ENCODE results near the gene MMP23B. TPM values are rescaled to one million over a fixed set of nuclear protein-coding genes. Genes with fewer than 3 reads are reported as not detected.
A peak's percentile ranks its signal among the peaks of the same experiment; 100 is the strongest.

Gene MMP23B
- total and polyA plus RNA-seq, 10 of the 15 experiments (the other 5 are each of a cell fraction or from before 2014, with no cell fraction given): 0.25 to 0.76 (median 0.34) TPM; not detected in 4

DNA sequence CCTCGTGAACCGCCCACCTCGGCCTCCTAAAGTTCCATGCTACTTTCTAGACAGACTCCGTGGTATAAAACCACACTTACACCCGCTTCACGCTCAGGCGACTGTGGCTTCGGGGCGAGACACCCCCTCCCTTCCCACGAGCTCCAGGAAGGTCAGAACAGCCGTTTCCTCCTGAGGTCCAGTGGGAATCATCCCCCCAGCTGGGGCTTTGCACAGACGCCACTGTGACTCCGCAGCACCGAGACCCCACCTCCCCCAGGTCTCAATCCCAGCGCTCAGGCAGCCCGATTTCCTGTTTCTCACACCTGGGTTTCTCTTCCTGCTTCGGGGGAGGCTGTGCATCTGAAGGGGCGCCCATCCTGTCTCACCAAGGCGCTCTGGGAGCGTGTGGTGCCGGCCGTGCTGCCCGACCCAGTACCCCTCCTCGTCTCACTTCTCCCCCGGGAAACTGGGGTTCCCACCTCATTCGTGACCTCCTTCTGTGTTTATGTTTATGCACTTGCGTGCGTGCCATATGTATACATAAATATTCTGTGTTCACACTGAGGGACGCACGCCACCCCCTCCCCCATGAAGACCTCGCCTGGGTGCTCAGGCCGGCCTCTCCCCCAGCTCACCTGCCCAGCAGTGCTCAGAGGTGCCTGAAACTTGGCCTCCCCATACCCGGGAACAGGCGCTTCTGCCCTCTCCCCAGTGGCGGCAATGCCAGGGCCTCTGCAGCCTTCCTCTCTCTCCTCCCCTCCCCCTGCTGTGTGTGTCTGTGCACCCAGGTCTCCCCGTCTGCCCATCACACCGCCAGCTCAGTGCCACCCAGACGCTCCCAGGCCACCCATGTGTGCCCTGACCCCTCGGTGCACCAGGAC lies 46.0 kb downstream of the MMP23B start (continued):
- TF ChIP-seq, protein P1, sequence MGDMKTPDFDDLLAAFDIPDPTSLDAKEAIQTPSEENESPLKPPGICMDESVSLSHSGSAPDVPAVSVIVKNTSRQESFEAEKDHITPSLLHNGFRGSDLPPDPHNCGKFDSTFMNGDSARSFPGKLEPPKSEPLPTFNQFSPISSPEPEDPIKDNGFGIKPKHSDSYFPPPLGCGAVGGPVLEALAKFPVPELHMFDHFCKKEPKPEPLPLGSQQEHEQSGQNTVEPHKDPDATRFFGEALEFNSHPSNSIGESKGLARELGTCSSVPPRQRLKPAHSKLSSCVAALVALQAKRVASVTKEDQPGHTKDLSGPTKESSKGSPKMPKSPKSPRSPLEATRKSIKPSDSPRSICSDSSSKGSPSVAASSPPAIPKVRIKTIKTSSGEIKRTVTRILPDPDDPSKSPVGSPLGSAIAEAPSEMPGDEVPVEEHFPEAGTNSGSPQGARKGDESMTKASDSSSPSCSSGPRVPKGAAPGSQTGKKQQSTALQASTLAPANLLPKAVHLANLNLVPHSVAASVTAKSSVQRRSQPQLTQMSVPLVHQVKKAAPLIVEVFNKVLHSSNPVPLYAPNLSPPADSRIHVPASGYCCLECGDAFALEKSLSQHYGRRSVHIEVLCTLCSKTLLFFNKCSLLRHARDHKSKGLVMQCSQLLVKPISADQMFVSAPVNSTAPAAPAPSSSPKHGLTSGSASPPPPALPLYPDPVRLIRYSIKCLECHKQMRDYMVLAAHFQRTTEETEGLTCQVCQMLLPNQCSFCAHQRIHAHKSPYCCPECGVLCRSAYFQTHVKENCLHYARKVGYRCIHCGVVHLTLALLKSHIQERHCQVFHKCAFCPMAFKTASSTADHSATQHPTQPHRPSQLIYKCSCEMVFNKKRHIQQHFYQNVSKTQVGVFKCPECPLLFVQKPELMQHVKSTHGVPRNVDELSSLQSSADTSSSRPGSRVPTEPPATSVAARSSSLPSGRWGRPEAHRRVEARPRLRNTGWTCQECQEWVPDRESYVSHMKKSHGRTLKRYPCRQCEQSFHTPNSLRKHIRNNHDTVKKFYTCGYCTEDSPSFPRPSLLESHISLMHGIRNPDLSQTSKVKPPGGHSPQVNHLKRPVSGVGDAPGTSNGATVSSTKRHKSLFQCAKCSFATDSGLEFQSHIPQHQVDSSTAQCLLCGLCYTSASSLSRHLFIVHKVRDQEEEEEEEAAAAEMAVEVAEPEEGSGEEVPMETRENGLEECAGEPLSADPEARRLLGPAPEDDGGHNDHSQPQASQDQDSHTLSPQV (IDR thresholded peaks at IDR 0.05): no peak
- TF ChIP-seq EZH2 (IDR thresholded peaks at IDR 0.05; ENCODE audit: borderline replicate concordance, control insufficient read depth, low read depth, low read length): no peak
- TF ChIP-seq ZZZ3 (IDR thresholded peaks at IDR 0.05; ENCODE audit: control insufficient read depth, insufficient read length, low read depth): no peak
- no peak for TF ChIP-seq BCLAF1 (IDR thresholded peaks at IDR 0.05)
- 0 out of 2 replicates have a peak, but pooled peaks have one; percentile 59 for TF ChIP-seq ASH2L (IDR thresholded peaks at IDR 0.05; ENCODE audit: borderline replicate concordance, low read depth)
- TF ChIP-seq RAD51 (IDR thresholded peaks at IDR 0.05): no peak
- TF ChIP-seq RFX5 (IDR thresholded peaks at IDR 0.05; ENCODE audit: low read depth, low read length): no peak
- no peak for TF ChIP-seq E2F8 (IDR thresholded peaks at IDR 0.05; ENCODE audit: low read depth, partially characterized antibody)
- no peak for TF ChIP-seq FOS (IDR thresholded peaks at IDR 0.05; ENCODE audit: borderline replicate concordance, extremely low read depth, insufficient read length)
- TF ChIP-seq ZSCAN29 (IDR thresholded peaks at IDR 0.05): no peak
- peak; percentile 93 for TF ChIP-seq EED (IDR thresholded peaks at IDR 0.05; ENCODE audit: low read depth)
- no peak for TF ChIP-seq STAT3 (IDR thresholded peaks at IDR 0.05; ENCODE audit: low read depth, low read length)
- peak; percentile 70 for TF ChIP-seq KLF5 (IDR thresholded peaks at IDR 0.05; ENCODE audit: partially characterized antibody)
- TF ChIP-seq CHD4 (IDR thresholded peaks at IDR 0.05): no peak
- TF ChIP-seq, protein P2, sequence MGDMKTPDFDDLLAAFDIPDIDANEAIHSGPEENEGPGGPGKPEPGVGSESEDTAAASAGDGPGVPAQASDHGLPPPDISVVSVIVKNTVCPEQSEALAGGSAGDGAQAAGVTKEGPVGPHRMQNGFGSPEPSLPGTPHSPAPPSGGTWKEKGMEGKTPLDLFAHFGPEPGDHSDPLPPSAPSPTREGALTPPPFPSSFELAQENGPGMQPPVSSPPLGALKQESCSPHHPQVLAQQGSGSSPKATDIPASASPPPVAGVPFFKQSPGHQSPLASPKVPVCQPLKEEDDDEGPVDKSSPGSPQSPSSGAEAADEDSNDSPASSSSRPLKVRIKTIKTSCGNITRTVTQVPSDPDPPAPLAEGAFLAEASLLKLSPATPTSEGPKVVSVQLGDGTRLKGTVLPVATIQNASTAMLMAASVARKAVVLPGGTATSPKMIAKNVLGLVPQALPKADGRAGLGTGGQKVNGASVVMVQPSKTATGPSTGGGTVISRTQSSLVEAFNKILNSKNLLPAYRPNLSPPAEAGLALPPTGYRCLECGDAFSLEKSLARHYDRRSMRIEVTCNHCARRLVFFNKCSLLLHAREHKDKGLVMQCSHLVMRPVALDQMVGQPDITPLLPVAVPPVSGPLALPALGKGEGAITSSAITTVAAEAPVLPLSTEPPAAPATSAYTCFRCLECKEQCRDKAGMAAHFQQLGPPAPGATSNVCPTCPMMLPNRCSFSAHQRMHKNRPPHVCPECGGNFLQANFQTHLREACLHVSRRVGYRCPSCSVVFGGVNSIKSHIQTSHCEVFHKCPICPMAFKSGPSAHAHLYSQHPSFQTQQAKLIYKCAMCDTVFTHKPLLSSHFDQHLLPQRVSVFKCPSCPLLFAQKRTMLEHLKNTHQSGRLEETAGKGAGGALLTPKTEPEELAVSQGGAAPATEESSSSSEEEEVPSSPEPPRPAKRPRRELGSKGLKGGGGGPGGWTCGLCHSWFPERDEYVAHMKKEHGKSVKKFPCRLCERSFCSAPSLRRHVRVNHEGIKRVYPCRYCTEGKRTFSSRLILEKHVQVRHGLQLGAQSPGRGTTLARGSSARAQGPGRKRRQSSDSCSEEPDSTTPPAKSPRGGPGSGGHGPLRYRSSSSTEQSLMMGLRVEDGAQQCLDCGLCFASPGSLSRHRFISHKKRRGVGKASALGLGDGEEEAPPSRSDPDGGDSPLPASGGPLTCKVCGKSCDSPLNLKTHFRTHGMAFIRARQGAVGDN (IDR thresholded peaks at IDR 0.05): peak; percentile 50

Data from GM12878 (cell line).